Activated B cell treated with CpG ODN at 0.5 μM for 24 hours (primary cell): ENCODE measurements around the gene APCDD1. TPM values are rescaled to one million over a fixed set of nuclear protein-coding genes. Genes with fewer than 3 reads are reported as not detected.

ENCODE experiments used
- ATAC-seq: fragments of 200-7000 bp; cut with Tn5 transposase; one replicate; pipeline ENCODE4 v1.10.0; 2021; ENCODE audit warnings: low read depth, mild to moderate bottlenecking, moderate library complexity
- CTCF ChIA-PET: fragments of 350-600 bp; sonication (Branson Sonifier 250); formaldehyde crosslinking; loops from one replicate; lab custom pipeline; 2021; ENCODE audit warnings: antibody characterized with exemption; lab: Charles Lee
- POLR2A ChIA-PET: fragments of 350-600 bp; sonication (Branson Sonifier 250); formaldehyde crosslinking; loops from one replicate; lab custom pipeline; 2021; ENCODE audit warnings: antibody characterized with exemption; lab: Charles Lee
- DNase-seq: peaks from one replicate; pipeline ENCODE4 v3.0.0; 2022
- H3K27ac Mint-ChIP-seq: one replicate; pipeline ENCODE4 v1.8.0; 2020; ENCODE audit warnings: mixed read lengths
- H3K27me3 Mint-ChIP-seq: one replicate; pipeline ENCODE4 v1.8.0; 2021; ENCODE audit warnings: mixed read lengths
- H3K36me3 Mint-ChIP-seq: one replicate; pipeline ENCODE4 v1.8.0; 2021; ENCODE audit warnings: low read depth, mixed read lengths
- H3K4me1 Mint-ChIP-seq: one replicate; pipeline ENCODE4 v1.8.0; 2021; ENCODE audit warnings: mixed read lengths
- H3K4me3 Mint-ChIP-seq: one replicate; pipeline ENCODE4 v1.8.0; 2020; ENCODE audit warnings: mild to moderate bottlenecking, mixed read lengths
- H3K9me3 Mint-ChIP-seq: one replicate; pipeline ENCODE4 v1.8.0; 2020; ENCODE audit warnings: mixed read lengths
- CTCF ChIP-seq: fragments of 200-600 bp; IDR thresholded peaks from one replicate; pipeline ENCODE4 v1.8.0; 2022; ENCODE audit warnings: antibody characterized with exemption, mild to moderate bottlenecking
- intact Hi-C: fragments of 100-400 bp; cut with micrococcal nuclease; formaldehyde crosslinking; loops from one replicate; pipeline ENCODE4 v1.15.1; 2024
- total RNA-seq: library from RNA; stranded (reverse); gene quantifications from 2 replicates; pipeline ENCODE4 v1.2.3, GENCODE V29; 2022

Gene APCDD1
- total RNA-seq, 1 donor from 2014 or later, result 0.38 TPM

DNA sequence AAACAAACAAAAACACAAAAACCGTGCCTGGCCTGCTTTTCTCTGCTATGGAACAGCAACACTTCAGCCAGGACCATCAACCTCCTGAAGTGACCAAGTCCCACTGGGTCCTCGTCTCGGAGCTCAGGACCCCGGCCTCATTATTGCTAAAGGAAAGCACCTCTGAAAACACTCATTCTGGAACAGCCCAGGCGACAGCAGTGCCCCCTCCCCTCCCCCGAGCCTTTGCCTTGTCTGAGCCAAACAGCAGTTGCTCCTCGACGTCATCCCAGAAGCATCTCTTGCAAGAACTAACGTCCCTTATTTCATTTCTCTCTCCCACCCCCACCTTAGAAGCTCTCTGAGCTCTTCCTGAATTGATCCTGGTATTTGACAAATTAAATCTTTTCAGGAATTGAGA is 27.4 kb downstream of the APCDD1 start:
- intact Hi-C loops, result loop anchor here (2.0 to 10.0 kb wide), 2 partner anchors 27 to 77 kb away; partner anchors contain the start of gene APCDD1
- H3K9me3 Mint-ChIP-seq, result no peaks in the 10 kb centered on the region
- no peaks in the 10 kb centered on the region for H3K36me3 Mint-ChIP-seq
- TF ChIP-seq CTCF, result no peak
- DNase-seq, result no peak
- no peak overlapping the region for H3K4me3 Mint-ChIP-seq
- peaks cover 68% of the 10 kb centered on the region for H3K4me1 Mint-ChIP-seq
- CTCF ChIA-PET, result no interaction called here
- H3K27me3 Mint-ChIP-seq, result peaks cover 2% of the 10 kb centered on the region
- ATAC-seq, result no peak
- peak overlapping the region; percentile 82 for H3K27ac Mint-ChIP-seq
- POLR2A ChIA-PET, result no interaction called here

- intact Hi-C loops, result loop anchor here (2.0 to 10.0 kb wide), 2 partner anchors 28 to 78 kb away; partner anchors contain the start of gene APCDD1
- ATAC-seq, result peak; percentile 23
- peaks cover 68% of the 10 kb centered on the region for H3K4me1 Mint-ChIP-seq
- no peaks in the 10 kb centered on the region for H3K36me3 Mint-ChIP-seq
- no peak for TF ChIP-seq CTCF
- no peak for DNase-seq
- ChIA-PET CTCF (interaction anchor here (1.0 to 1.6 kb wide), 3 partner anchors 10 to 450 kb away, joined by 5 to 8 read pairs (median 6); no protein-coding TSS in a partner anchor), POLR2A (interaction anchor here (0.9 to 1.2 kb wide), 3 partner anchors 43 to 569 kb away, joined by 3 to 4 read pairs (median 4); partner anchors contain the start of genes NAPG and VAPA)
- no peaks in the 10 kb centered on the region for H3K27me3 Mint-ChIP-seq
- H3K9me3 Mint-ChIP-seq, result no peaks in the 10 kb centered on the region
- H3K27ac Mint-ChIP-seq, result peak overlapping the region; percentile 82
- peak overlapping the region; percentile 62 for H3K4me3 Mint-ChIP-seq
These were observed 28.0 kb downstream of the APCDD1 start for GRCh38 chr18:10482363-10482984.

GRCh38 chr18:10482985-10483949 is 28.8 kb downstream of the APCDD1 start:
- DNase-seq, result peak; percentile 37
- Mint-ChIP-seq H3K9me3 (no peaks in the 10 kb centered on the region), H3K4me1 (peaks cover 68% of the 10 kb centered on the region), H3K36me3 (no peaks in the 10 kb centered on the region), H3K27me3 (no peaks in the 10 kb centered on the region), H3K4me3 (peak overlapping the region; percentile 62), H3K27ac (peak overlapping the region; percentile 82)
- intact Hi-C loops, result loop anchor here (2.0 to 10.0 kb wide), 2 partner anchors 28 to 78 kb away; partner anchors contain the start of gene APCDD1
- no peak for TF ChIP-seq CTCF
- ATAC-seq, result peak; percentile 79
- CTCF ChIA-PET, result interaction anchor here (1.0 to 1.6 kb wide), 3 partner anchors 9 to 451 kb away, joined by 5 to 8 read pairs (median 6); no protein-coding TSS in a partner anchor
- POLR2A ChIA-PET, result interaction anchor here (0.9 to 1.2 kb wide), 3 partner anchors 43 to 570 kb away, joined by 3 to 4 read pairs (median 4); partner anchors contain the start of genes NAPG and VAPA

DNA sequence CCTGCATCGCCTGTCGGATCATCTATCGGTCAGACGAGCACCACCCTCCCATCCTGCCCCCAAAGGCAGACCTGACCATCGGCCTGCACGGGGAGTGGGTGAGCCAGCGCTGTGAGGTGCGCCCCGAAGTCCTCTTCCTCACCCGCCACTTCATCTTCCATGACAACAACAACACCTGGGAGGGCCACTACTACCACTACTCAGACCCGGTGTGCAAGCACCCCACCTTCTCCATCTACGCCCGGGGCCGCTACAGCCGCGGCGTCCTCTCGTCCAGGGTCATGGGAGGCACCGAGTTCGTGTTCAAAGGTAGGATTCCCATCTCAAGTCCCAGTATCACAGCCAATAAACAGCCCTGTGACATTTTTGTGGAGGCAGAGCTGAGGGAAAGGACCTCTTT is 31.0 kb downstream of the APCDD1 start:
- H3K4me1 Mint-ChIP-seq, result peaks cover 52% of the 10 kb centered on the region
- H3K36me3 Mint-ChIP-seq, result no peaks in the 10 kb centered on the region
- H3K27me3 Mint-ChIP-seq, result no peaks in the 10 kb centered on the region
- no peak for DNase-seq
- intact Hi-C loops, result loop anchor here (10.0 kb wide), 1 partner anchor 81 kb away; no protein-coding TSS in a partner anchor
- H3K4me3 Mint-ChIP-seq, result no peak overlapping the region
- CTCF ChIA-PET, result no interaction called here
- no peak overlapping the region for H3K27ac Mint-ChIP-seq
- POLR2A ChIA-PET, result no interaction called here
- no peak for ATAC-seq
- no peak for TF ChIP-seq CTCF
- H3K9me3 Mint-ChIP-seq, result no peaks in the 10 kb centered on the region
